Uterus (tissue), 4 donors: Measurements from ENCODE around the gene RARA. TPM values are rescaled to one million over a fixed set of nuclear protein-coding genes. Genes with fewer than 3 reads are reported as not detected.

Experiments
- DNase-seq, 2 donors: peaks; one replicate each; pipeline ENCODE4 v3.0.0-alpha.2; 2019 to 2020
- H3K27ac ChIP-seq, 2 donors: fragments of 200-600 bp; sonication (generic); 1 replicate in 1 of 2; 2 replicates in 1 of 2; pipeline ENCODE4 v1.5.1; 2016 to 2018
- H3K27me3 ChIP-seq, 2 donors: fragments of 200-600 bp; sonication (generic); one replicate each; pipeline ENCODE4 v1.5.1; 2018 to 2019; ENCODE audit warnings: control low read depth in 1 of 2
- H3K36me3 ChIP-seq, 2 donors: fragments of 200-600 bp; sonication (generic); one replicate each; pipeline ENCODE4 v1.5.1; 2019; ENCODE audit warnings: control low read depth in 1 of 2
- H3K4me1 ChIP-seq, 2 donors: fragments of 200-600 bp; sonication (generic); one replicate each; pipeline ENCODE4 v1.5.1; 2018 to 2019; ENCODE audit warnings: control low read depth in 1 of 2
- H3K4me3 ChIP-seq, 2 donors: fragments of 200-600 bp; sonication (generic); 1 replicate in 1 of 2; 2 replicates in 1 of 2; pipeline ENCODE4 v1.5.1; 2018 to 2019; ENCODE audit warnings: mild to moderate bottlenecking in 1 of 2
- H3K9me3 ChIP-seq, 2 donors: fragments of 200-600 bp; sonication (generic); one replicate each; pipeline ENCODE4 v1.5.1; 2019; ENCODE audit warnings: control low read depth in 1 of 2
- CTCF ChIP-seq, 4 experiments: fragments of 200-600 bp in 2 of 4; fragments of 450-650 bp in 2 of 4; sonication (generic) in 2 of 4; IDR thresholded peaks; one replicate each; pipeline ENCODE4 v1.5.1; 2016 to 2019; ENCODE audit warnings: antibody characterized with exemption in 4 of 4, mild to moderate bottlenecking in 2 of 4, moderate library complexity in 1 of 4
- POLR2A ChIP-seq, 2 donors: fragments of 450-650 bp; IDR thresholded peaks; one replicate each; pipeline ENCODE4 v1.6.1; 2016; ENCODE audit warnings: antibody characterized with exemption in 2 of 2, mild to moderate bottlenecking in 1 of 2, moderate library complexity in 1 of 2
- intact Hi-C: fragments of 100-400 bp; cut with DNase I; formaldehyde crosslinking; loops from one replicate; pipeline ENCODE4 v1.15.1; 2023; ENCODE audit warnings: low total_unique reads
- total RNA-seq, 4 donors: library from RNA; depleted of rRNA in 3 of 4; stranded (reverse); fragments of >200 nt in 3 of 4; gene quantifications; one replicate each; pipeline versions ENCODE4 v1.1.0 to v1.2.4, GENCODE V29; 2014 to 2023
- donor health status: DM: yes; HTN: yes; CAD: no.

RARA gene
- total RNA-seq, 4 donors from 2014 or later, result 18.9 to 80.5 (median 46.3) TPM

GRCh38 chr17:40358323-40359038, 49.5 kb downstream of the RARA start:
- Histone ChIP-seq H3K36me3 (no peaks in the 10 kb centered on the region), H3K27me3 (no peaks in the 10 kb centered on the region), H3K4me3 (no peak overlapping the region), H3K4me1 (peaks cover 0 to 3% of the 10 kb centered on the region in 2 donors), H3K9me3 (no peaks in the 10 kb centered on the region), H3K27ac (peak overlapping the region; percentile 49 to 68)
- peak; percentile 90 to 91 for DNase-seq
- intact Hi-C loops, result loop anchor here (10.0 kb wide), 1 partner anchor 176 kb away; no protein-coding TSS in a partner anchor
- TF ChIP-seq POLR2A (IDR thresholded peaks at IDR 0.05) (no peak), CTCF (IDR thresholded peaks at IDR 0.05) (peak; percentile 94 to 98 (median 96))

GRCh38 chr17:40360091-40360490, 51.1 kb downstream of the RARA start:
- Histone ChIP-seq H3K27me3 (no peaks in the 10 kb centered on the region), H3K27ac (no peak overlapping the region), H3K4me1 (peaks cover 0 to 3% of the 10 kb centered on the region in 2 donors), H3K36me3 (no peaks in the 10 kb centered on the region), H3K9me3 (no peaks in the 10 kb centered on the region), H3K4me3 (no peak overlapping the region)
- no peak for DNase-seq
- intact Hi-C loops, result no loop called here
- TF ChIP-seq CTCF (IDR thresholded peaks at IDR 0.05) (no peak), POLR2A (IDR thresholded peaks at IDR 0.05) (no peak)

- H3K27me3 ChIP-seq, result no peaks in the 10 kb centered on the region
- H3K36me3 ChIP-seq, result no peaks in the 10 kb centered on the region
- no peaks in the 10 kb centered on the region for H3K9me3 ChIP-seq
- no peak for TF ChIP-seq CTCF (IDR thresholded peaks at IDR 0.05)
- TF ChIP-seq POLR2A (IDR thresholded peaks at IDR 0.05), result no peak
- intact Hi-C loops, result no loop called here
- H3K4me1 ChIP-seq, result no peaks in the 10 kb centered on the region
- no peak for DNase-seq
- no peak overlapping the region for H3K4me3 ChIP-seq
- no peak overlapping the region for H3K27ac ChIP-seq
Measured at GRCh38 chr17:40361063-40361924, 52.3 kb downstream of the RARA start.

GRCh38 chr17:40361925-40362695, 53.1 kb downstream of the RARA start:
- TF ChIP-seq POLR2A (IDR thresholded peaks at IDR 0.05) (no peak), CTCF (IDR thresholded peaks at IDR 0.05) (no peak)
- no peaks in the 10 kb centered on the region for H3K9me3 ChIP-seq
- no peak for DNase-seq
- no peaks in the 10 kb centered on the region for H3K27me3 ChIP-seq
- H3K4me1 ChIP-seq, result no peaks in the 10 kb centered on the region
- H3K4me3 ChIP-seq, result no peak overlapping the region
- intact Hi-C loops, result no loop called here
- H3K36me3 ChIP-seq, result no peaks in the 10 kb centered on the region
- H3K27ac ChIP-seq, result no peak overlapping the region
